ENCODE data around the gene LMBR1. TPM values are rescaled to one million over a fixed set of nuclear protein-coding genes. Genes with fewer than 3 reads are reported as not detected.

Gene LMBR1
- total and polyA plus RNA-seq, 2 donors (not counting 3 experiments of a cell fraction or from before 2014, with no cell fraction given), result 14.0 to 72.9 TPM

DNA sequence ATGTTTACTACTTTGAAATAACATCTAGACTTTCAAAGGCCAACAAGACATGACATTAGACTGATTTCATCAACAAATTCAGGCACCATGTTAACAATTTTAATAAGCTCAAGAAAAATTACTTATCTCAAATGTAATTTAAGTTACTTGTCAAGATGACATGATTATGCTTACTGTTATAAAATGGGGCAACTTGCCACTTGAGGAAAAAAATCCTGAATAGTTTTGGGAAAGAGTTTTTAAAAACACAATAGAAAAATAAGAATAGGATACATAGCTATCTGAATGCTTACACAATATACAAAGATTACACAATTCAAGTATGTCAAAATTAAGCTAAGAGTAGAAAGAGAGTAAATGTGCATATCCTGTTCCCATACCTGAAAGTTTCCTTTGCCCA is 167.0 kb downstream of the LMBR1 start:
- ChIA-PET CTCF (interaction anchor here (1.9 kb wide), 1 partner anchor 10 kb away, joined by 6 read pairs; no protein-coding TSS in a partner anchor), POLR2A (no interaction called here)
- no peak for TF ChIP-seq FOS (IDR thresholded peaks at IDR 0.05; ENCODE audit: borderline replicate concordance, insufficient read depth, low read length)
- TF ChIP-seq EZH2 (IDR thresholded peaks at IDR 0.05; ENCODE audit: borderline replicate concordance, low read depth, low read length, severe bottlenecking), result no peak
- no peak for TF ChIP-seq JUN (IDR thresholded peaks at IDR 0.05; ENCODE audit: borderline replicate concordance, insufficient read depth, insufficient read length, low read depth)
- TF ChIP-seq, protein P1, sequence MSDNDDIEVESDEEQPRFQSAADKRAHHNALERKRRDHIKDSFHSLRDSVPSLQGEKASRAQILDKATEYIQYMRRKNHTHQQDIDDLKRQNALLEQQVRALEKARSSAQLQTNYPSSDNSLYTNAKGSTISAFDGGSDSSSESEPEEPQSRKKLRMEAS (IDR thresholded peaks at IDR 0.05; ENCODE audit: insufficient read depth, insufficient read length), result no peak
- TF ChIP-seq, protein P2, sequence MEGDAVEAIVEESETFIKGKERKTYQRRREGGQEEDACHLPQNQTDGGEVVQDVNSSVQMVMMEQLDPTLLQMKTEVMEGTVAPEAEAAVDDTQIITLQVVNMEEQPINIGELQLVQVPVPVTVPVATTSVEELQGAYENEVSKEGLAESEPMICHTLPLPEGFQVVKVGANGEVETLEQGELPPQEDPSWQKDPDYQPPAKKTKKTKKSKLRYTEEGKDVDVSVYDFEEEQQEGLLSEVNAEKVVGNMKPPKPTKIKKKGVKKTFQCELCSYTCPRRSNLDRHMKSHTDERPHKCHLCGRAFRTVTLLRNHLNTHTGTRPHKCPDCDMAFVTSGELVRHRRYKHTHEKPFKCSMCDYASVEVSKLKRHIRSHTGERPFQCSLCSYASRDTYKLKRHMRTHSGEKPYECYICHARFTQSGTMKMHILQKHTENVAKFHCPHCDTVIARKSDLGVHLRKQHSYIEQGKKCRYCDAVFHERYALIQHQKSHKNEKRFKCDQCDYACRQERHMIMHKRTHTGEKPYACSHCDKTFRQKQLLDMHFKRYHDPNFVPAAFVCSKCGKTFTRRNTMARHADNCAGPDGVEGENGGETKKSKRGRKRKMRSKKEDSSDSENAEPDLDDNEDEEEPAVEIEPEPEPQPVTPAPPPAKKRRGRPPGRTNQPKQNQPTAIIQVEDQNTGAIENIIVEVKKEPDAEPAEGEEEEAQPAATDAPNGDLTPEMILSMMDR (IDR thresholded peaks at IDR 0.05; ENCODE audit: extremely low read depth in 1 of 2, insufficient read depth in 1 of 2, low read depth in 1 of 2, low read length in 2 of 2), result no peak
- no peak for TF ChIP-seq MYC (IDR thresholded peaks at IDR 0.05; ENCODE audit: low read depth, low read length)
- no peak for TF ChIP-seq GATA2 (IDR thresholded peaks at IDR 0.05; ENCODE audit: insufficient read depth, insufficient read length, low read depth, low read length)
- no peak for TF ChIP-seq POLR2AphosphoS5 (IDR thresholded peaks at IDR 0.05; ENCODE audit: insufficient read depth, low read depth, low read length)
- no peak for TF ChIP-seq POLR2A (IDR thresholded peaks at IDR 0.05; ENCODE audit: low read depth, low read length)
- BruUV-seq (replicated peaks), result no TSS peak
- FAIRE-seq, result no peak
- Histone ChIP-seq H3K79me2 (ENCODE audit: control insufficient read depth, insufficient read depth, low read length) (no peaks in the 10 kb centered on the region), H3K9ac (replicated peaks; ENCODE audit: extremely low read depth, insufficient read depth, low read length) (no peak overlapping the region), H3K27ac (ENCODE audit: insufficient read depth, low read depth, low read length) (no peak overlapping the region), H3K4me2 (ENCODE audit: insufficient read depth, low read length) (no peak overlapping the region), H3K4me3 (replicated peaks in 1 of 3; ENCODE audit: insufficient read depth in 1 of 3, low read depth in 1 of 3, low read length in 3 of 3) (no peak overlapping the region), H3K4me1 (ENCODE audit: control insufficient read depth, extremely low read depth, insufficient read depth, low read length) (peaks cover 2% of the 10 kb centered on the region), H2AFZ (ENCODE audit: low read depth, low read length) (no peak overlapping the region), H3K27me3 (ENCODE audit: control insufficient read depth in 2 of 2, insufficient read depth in 2 of 2, low read length in 2 of 2) (no peaks in the 10 kb centered on the region), H3K9me3 (replicated peaks; ENCODE audit: control insufficient read depth, insufficient read depth, low read length) (no peaks in the 10 kb centered on the region), H3K36me3 (ENCODE audit: control insufficient read depth in 2 of 2, extremely low read depth in 1 of 2, insufficient read depth in 2 of 2, low read length in 2 of 2) (no peaks in the 10 kb centered on the region), H4K20me1 (replicated peaks; ENCODE audit: control insufficient read depth, extremely low read depth, insufficient read depth, low read length) (no peaks in the 10 kb centered on the region), H3K9me1 (replicated peaks; ENCODE audit: control insufficient read depth, extremely low read depth, insufficient read depth, low read length) (peaks cover 2% of the 10 kb centered on the region)
- no peak for DNase-seq (ENCODE audit: low read depth, low spot score)
- dilution Hi-C loops (cut with MboI; ENCODE audit: extremely low pct_ligation_motif_present, low sequenced_read_pairs), result no loop called here
- intact Hi-C loops (cut with micrococcal nuclease), result no loop called here

Measured in endothelial cell of umbilical vein (primary cell).